Iris pigment epithelial cell (primary cell): ENCODE measurements around the gene PLEKHA8.

ENCODE experiments used
- DNase-seq: peaks from one replicate; pipeline ENCODE4 v3.0.0-alpha.2; 2011; ENCODE audit warnings: low read depth

PLEKHA8 gene

GRCh38 chr7:30169579-30169978 is 141.4 kb downstream of the PLEKHA8 start:
- DNase-seq: no peak

GRCh38 chr7:30170476-30171205 is 142.4 kb downstream of the PLEKHA8 start:
- DNase-seq: no peak

GRCh38 chr7:30171766-30172447 is 143.7 kb downstream of the PLEKHA8 start:
- DNase-seq: peak; percentile 15

GRCh38 chr7:30172451-30172850 is 144.2 kb downstream of the PLEKHA8 start:
- DNase-seq: no peak

GRCh38 chr7:30173058-30173897 is 145.1 kb downstream of the PLEKHA8 start:
- peak; percentile 50 for DNase-seq

- DNase-seq: no peak
These were observed 147.0 kb downstream of the PLEKHA8 start for GRCh38 chr7:30175180-30175579.

- DNase-seq: no peak
These were observed 147.5 kb downstream of the PLEKHA8 start for GRCh38 chr7:30175636-30176147.

- DNase-seq: no peak
These were observed 148.4 kb downstream of the PLEKHA8 start for GRCh38 chr7:30176463-30177109.

GRCh38 chr7:30177186-30177585 is 149.0 kb downstream of the PLEKHA8 start:
- DNase-seq: no peak

- DNase-seq: no peak
These were observed 149.8 kb downstream of the PLEKHA8 start for GRCh38 chr7:30177965-30178364.

GRCh38 chr7:30178748-30179436 is 150.7 kb downstream of the PLEKHA8 start:
- peak; percentile 28 for DNase-seq
